Testis (tissue), 2 donors: ENCODE results near the gene BRD9.

Experiments
- CTCF ChIP-seq, 3 experiments: fragments of 450-650 bp in 2 of 3; fragments of 200-600 bp in 1 of 3; sonication (generic) in 1 of 3; IDR thresholded peaks; one replicate each; pipeline ENCODE4 v1.5.1; 2016 to 2019; ENCODE audit warnings: antibody characterized with exemption in 3 of 3, mild to moderate bottlenecking in 2 of 3, moderate library complexity in 1 of 3
- POLR2A ChIP-seq: fragments of 450-650 bp; IDR thresholded peaks from one replicate; pipeline ENCODE4 v1.6.1; 2017; ENCODE audit warnings: antibody characterized with exemption, mild to moderate bottlenecking, moderate library complexity

DNA sequence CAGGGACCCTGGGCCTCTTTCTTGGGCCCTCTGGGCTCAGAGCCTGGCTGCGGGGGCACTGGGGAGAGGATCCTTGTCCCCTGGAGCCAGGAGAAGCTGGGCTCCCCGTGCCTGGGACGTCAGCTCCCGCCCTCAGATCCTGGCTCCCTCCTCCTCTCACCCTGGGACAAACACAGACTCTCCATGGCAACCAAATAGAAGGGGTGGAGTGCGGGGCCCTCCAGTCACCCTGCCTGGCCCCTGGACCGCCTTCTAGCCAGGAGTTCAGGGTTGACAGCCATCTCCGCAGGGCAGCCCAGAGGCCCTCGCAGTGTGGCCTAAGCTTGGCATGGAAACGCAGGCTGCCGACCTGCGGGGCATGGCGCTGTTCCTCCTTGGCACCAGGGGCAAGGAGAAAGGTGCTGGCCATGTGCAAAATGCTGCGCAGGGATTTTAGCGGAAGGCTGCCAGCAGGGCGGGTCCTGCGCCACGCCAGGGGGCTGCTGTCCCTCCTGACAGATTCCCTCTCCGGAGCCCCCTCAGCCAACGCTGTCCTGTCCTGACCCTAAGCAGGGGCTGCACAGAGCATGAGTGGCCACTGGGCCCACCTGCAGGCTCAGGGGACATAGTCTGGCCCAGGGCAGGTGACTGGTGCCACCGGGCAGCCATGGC lies 42.8 kb downstream of the BRD9 start:
- no peak for TF ChIP-seq POLR2A
- TF ChIP-seq CTCF (IDR thresholded peaks at IDR 0.05), result no peak
